ENCODE measurements around the gene EDEM3. TPM values are rescaled to one million over a fixed set of nuclear protein-coding genes. Genes with fewer than 3 reads are reported as not detected.

EDEM3 gene
- total RNA-seq, 1 experiment from 2014 or later: 10.6 TPM

GRCh38 chr1:184693011-184693410 lies 61.6 kb downstream of the EDEM3 start (continued):
- TF ChIP-seq, protein P1, sequence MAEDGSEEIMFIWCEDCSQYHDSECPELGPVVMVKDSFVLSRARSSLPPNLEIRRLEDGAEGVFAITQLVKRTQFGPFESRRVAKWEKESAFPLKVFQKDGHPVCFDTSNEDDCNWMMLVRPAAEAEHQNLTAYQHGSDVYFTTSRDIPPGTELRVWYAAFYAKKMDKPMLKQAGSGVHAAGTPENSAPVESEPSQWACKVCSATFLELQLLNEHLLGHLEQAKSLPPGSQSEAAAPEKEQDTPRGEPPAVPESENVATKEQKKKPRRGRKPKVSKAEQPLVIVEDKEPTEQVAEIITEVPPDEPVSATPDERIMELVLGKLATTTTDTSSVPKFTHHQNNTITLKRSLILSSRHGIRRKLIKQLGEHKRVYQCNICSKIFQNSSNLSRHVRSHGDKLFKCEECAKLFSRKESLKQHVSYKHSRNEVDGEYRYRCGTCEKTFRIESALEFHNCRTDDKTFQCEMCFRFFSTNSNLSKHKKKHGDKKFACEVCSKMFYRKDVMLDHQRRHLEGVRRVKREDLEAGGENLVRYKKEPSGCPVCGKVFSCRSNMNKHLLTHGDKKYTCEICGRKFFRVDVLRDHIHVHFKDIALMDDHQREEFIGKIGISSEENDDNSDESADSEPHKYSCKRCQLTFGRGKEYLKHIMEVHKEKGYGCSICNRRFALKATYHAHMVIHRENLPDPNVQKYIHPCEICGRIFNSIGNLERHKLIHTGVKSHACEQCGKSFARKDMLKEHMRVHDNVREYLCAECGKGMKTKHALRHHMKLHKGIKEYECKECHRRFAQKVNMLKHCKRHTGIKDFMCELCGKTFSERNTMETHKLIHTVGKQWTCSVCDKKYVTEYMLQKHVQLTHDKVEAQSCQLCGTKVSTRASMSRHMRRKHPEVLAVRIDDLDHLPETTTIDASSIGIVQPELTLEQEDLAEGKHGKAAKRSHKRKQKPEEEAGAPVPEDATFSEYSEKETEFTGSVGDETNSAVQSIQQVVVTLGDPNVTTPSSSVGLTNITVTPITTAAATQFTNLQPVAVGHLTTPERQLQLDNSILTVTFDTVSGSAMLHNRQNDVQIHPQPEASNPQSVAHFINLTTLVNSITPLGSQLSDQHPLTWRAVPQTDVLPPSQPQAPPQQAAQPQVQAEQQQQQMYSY (CRISPR knock-in tag; IDR thresholded peaks at IDR 0.05): no peak

GRCh38 chr1:184691719-184692324 lies 62.8 kb downstream of the EDEM3 start:
- no peak for ATAC-seq
- no peak overlapping the region for H3K27ac Mint-ChIP-seq
- no peak for DNase-seq (ENCODE audit: low spot score)

DNA sequence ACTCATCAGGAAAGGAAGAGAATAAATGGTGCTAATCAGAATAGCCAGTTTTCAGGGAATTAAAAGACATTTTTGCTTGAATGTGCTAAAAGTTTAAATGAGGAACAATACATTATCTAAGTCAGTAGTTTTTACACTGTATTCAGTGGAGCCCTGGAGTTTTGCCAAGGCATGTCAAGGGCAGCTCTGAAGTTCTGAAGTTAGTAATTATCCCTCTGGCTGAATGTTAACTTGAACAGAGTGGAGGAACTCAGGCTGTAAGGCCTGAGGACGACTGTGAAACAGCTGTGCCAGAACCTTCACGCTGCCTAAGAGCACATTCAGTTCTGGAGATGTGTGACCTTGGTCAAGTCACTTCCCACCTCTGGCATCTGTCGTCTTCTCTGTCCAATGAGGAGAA lies 68.1 kb downstream of the EDEM3 start:
- H3K9me3 Mint-ChIP-seq: peaks cover 3% of the 10 kb centered on the region
- H3K36me3 Mint-ChIP-seq: peaks cover 3% of the 10 kb centered on the region
- peaks cover under 1% of the 10 kb centered on the region; the same call in 1 of the 2 replicates for H3K27me3 Mint-ChIP-seq (ENCODE audit: low read depth)
- ChIA-PET POLR2A (no interaction called here), CTCF (interaction anchor here (2.7 kb wide), 1 partner anchor 23 kb away, joined by 13 read pairs; no protein-coding TSS in a partner anchor)
- H3K4me1 Mint-ChIP-seq: 0 out of 2 replicates have a peak, but pooled peaks cover 5% of the 10 kb centered on the region
- H3K27ac Mint-ChIP-seq: no peak overlapping the region
- DNase-seq (ENCODE audit: low spot score) (no peak), ATAC-seq (no peak)
- H3K4me3 Mint-ChIP-seq: no peak overlapping the region
- no peak for TF ChIP-seq NFE2L1 (CRISPR knock-in tag; IDR thresholded peaks at IDR 0.05)
- TF ChIP-seq, protein P2, sequence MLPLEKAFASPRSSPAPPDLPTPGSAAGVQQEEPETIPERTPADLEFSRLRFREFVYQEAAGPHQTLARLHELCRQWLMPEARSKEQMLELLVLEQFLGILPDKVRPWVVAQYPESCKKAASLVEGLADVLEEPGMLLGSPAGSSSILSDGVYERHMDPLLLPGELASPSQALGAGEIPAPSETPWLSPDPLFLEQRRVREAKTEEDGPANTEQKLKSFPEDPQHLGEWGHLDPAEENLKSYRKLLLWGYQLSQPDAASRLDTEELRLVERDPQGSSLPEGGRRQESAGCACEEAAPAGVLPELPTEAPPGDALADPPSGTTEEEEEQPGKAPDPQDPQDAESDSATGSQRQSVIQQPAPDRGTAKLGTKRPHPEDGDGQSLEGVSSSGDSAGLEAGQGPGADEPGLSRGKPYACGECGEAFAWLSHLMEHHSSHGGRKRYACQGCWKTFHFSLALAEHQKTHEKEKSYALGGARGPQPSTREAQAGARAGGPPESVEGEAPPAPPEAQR (CRISPR knock-in tag; IDR thresholded peaks at IDR 0.05): no peak
- TF ChIP-seq, protein P3, sequence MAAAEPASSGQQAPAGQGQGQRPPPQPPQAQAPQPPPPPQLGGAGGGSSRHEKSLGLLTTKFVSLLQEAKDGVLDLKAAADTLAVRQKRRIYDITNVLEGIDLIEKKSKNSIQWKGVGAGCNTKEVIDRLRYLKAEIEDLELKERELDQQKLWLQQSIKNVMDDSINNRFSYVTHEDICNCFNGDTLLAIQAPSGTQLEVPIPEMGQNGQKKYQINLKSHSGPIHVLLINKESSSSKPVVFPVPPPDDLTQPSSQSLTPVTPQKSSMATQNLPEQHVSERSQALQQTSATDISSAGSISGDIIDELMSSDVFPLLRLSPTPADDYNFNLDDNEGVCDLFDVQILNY (CRISPR knock-in tag; IDR thresholded peaks at IDR 0.05): no peak
- no peak for TF ChIP-seq SMAD4 (CRISPR knock-in tag; IDR thresholded peaks at IDR 0.05)
- TF ChIP-seq ETV6 (CRISPR knock-in tag; IDR thresholded peaks at IDR 0.05): no peak
- TF ChIP-seq E2F1 (CRISPR knock-in tag; IDR thresholded peaks at IDR 0.05): no peak
- TF ChIP-seq ZNF396 (CRISPR knock-in tag; IDR thresholded peaks at IDR 0.05; ENCODE audit: borderline replicate concordance): no peak
- TF ChIP-seq, protein P4, sequence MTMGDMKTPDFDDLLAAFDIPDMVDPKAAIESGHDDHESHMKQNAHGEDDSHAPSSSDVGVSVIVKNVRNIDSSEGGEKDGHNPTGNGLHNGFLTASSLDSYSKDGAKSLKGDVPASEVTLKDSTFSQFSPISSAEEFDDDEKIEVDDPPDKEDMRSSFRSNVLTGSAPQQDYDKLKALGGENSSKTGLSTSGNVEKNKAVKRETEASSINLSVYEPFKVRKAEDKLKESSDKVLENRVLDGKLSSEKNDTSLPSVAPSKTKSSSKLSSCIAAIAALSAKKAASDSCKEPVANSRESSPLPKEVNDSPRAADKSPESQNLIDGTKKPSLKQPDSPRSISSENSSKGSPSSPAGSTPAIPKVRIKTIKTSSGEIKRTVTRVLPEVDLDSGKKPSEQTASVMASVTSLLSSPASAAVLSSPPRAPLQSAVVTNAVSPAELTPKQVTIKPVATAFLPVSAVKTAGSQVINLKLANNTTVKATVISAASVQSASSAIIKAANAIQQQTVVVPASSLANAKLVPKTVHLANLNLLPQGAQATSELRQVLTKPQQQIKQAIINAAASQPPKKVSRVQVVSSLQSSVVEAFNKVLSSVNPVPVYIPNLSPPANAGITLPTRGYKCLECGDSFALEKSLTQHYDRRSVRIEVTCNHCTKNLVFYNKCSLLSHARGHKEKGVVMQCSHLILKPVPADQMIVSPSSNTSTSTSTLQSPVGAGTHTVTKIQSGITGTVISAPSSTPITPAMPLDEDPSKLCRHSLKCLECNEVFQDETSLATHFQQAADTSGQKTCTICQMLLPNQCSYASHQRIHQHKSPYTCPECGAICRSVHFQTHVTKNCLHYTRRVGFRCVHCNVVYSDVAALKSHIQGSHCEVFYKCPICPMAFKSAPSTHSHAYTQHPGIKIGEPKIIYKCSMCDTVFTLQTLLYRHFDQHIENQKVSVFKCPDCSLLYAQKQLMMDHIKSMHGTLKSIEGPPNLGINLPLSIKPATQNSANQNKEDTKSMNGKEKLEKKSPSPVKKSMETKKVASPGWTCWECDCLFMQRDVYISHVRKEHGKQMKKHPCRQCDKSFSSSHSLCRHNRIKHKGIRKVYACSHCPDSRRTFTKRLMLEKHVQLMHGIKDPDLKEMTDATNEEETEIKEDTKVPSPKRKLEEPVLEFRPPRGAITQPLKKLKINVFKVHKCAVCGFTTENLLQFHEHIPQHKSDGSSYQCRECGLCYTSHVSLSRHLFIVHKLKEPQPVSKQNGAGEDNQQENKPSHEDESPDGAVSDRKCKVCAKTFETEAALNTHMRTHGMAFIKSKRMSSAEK (CRISPR knock-in tag; IDR thresholded peaks at IDR 0.05; ENCODE audit: borderline replicate concordance): no peak
- TF ChIP-seq TEAD1 (CRISPR knock-in tag; IDR thresholded peaks at IDR 0.05): no peak
- TF ChIP-seq, protein P5, sequence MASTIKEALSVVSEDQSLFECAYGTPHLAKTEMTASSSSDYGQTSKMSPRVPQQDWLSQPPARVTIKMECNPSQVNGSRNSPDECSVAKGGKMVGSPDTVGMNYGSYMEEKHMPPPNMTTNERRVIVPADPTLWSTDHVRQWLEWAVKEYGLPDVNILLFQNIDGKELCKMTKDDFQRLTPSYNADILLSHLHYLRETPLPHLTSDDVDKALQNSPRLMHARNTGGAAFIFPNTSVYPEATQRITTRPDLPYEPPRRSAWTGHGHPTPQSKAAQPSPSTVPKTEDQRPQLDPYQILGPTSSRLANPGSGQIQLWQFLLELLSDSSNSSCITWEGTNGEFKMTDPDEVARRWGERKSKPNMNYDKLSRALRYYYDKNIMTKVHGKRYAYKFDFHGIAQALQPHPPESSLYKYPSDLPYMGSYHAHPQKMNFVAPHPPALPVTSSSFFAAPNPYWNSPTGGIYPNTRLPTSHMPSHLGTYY (CRISPR knock-in tag; IDR thresholded peaks at IDR 0.05): no peak
- TF ChIP-seq JUN (CRISPR knock-in tag; IDR thresholded peaks at IDR 0.05): no peak

More at GRCh38 chr1:184691719-184692324, 62.8 kb downstream of the EDEM3 start:
- H3K9me3 Mint-ChIP-seq: no peaks in the 10 kb centered on the region
- no peak overlapping the region for H3K4me3 Mint-ChIP-seq
- H3K27me3 Mint-ChIP-seq (ENCODE audit: low read depth): no peaks in the 10 kb centered on the region
- H3K4me1 Mint-ChIP-seq: peaks cover 14% of the 10 kb centered on the region
- ChIA-PET POLR2A (no interaction called here), CTCF (interaction anchor here (0.7 to 3.3 kb wide), 37 partner anchors 9 to 1036 kb away, joined by 3 to 61 read pairs (median 4); partner anchors contain the start of genes C1orf21 and EDEM3)
- no peak for TF ChIP-seq TEAD1 (CRISPR knock-in tag; IDR thresholded peaks at IDR 0.05)
- peak; percentile 48; the same call in 1 of the 2 replicates for TF ChIP-seq CTCF (IDR thresholded peaks at IDR 0.05)
- H3K36me3 Mint-ChIP-seq: no peaks in the 10 kb centered on the region
